Stimulated activated CD8-positive, alpha-beta memory T cell treated with anti-CD3 and anti-CD28 coated beads, Interleukin-4, amount 100 ng/mL, for 48 hours (primary cell): ENCODE data around the gene ZBTB7C.

Source experiments
- DNase-seq: peaks from one replicate; pipeline ENCODE4 v3.0.0-alpha.2; 2020

The ZBTB7C gene

GRCh38 chr18:48417985-48418384 is 8.8 kb upstream of the ZBTB7C start:
- no peak for DNase-seq

- no peak for DNase-seq
Observed at GRCh38 chr18:48413342-48413741, 4.2 kb upstream of the ZBTB7C start.

- peak; percentile 36 for DNase-seq
Observed at GRCh38 chr18:48412339-48412929, 3.3 kb upstream of the ZBTB7C start.

GRCh38 chr18:48410095-48410920 is 1.1 kb upstream of the ZBTB7C start:
- DNase-seq: peak; percentile 87

- DNase-seq: peak; percentile 26
Observed at GRCh38 chr18:48409591-48410094, 460 bp upstream of the ZBTB7C start.

GRCh38 chr18:48408111-48408726 is 964 bp downstream of the ZBTB7C start:
- DNase-seq: peak; percentile 26

GRCh38 chr18:48407358-48407757 is 1.8 kb downstream of the ZBTB7C start:
- no peak for DNase-seq

GRCh38 chr18:48405978-48406377 is 3.2 kb downstream of the ZBTB7C start:
- DNase-seq: no peak

GRCh38 chr18:48404716-48405507 is 4.3 kb downstream of the ZBTB7C start:
- peak; percentile 28 for DNase-seq

- DNase-seq: no peak
Observed at GRCh38 chr18:48402953-48403352, 6.2 kb downstream of the ZBTB7C start.

GRCh38 chr18:48399303-48400075 is 9.7 kb downstream of the ZBTB7C start:
- no peak for DNase-seq

- DNase-seq: no peak
Observed at GRCh38 chr18:48398074-48398473, 11.1 kb downstream of the ZBTB7C start.

- DNase-seq: no peak
Observed at GRCh38 chr18:48397021-48397420, 12.2 kb downstream of the ZBTB7C start.

- no peak for DNase-seq
Observed at GRCh38 chr18:48396561-48396960, 12.6 kb downstream of the ZBTB7C start.

- DNase-seq: no peak
Observed at GRCh38 chr18:48395646-48396045, 13.5 kb downstream of the ZBTB7C start.

GRCh38 chr18:48394176-48394575 is 15.0 kb downstream of the ZBTB7C start:
- no peak for DNase-seq

- no peak for DNase-seq
Observed at GRCh38 chr18:48393776-48394175, 15.4 kb downstream of the ZBTB7C start.

- no peak for DNase-seq
Observed at GRCh38 chr18:48393170-48393569, 16.0 kb downstream of the ZBTB7C start.

- no peak for DNase-seq
Observed at GRCh38 chr18:48392268-48392667, 16.9 kb downstream of the ZBTB7C start.

- no peak for DNase-seq
Observed at GRCh38 chr18:48391868-48392267, 17.3 kb downstream of the ZBTB7C start.

- DNase-seq: no peak
Observed at GRCh38 chr18:48390641-48391040, 18.5 kb downstream of the ZBTB7C start.

GRCh38 chr18:48388478-48388877 is 20.7 kb downstream of the ZBTB7C start:
- DNase-seq: no peak
